DOHH2 (cell line): Measurements from ENCODE around the gene CPAMD8.

Experiments
- H3F3A ChIP-seq: fragments of 200-600 bp; sonication (generic), shearing (Covaris generic); 2 replicates; pipeline ENCODE4 v1.6.0; 2016; ENCODE audit warnings: antibody characterized with exemption, mild to moderate bottlenecking; ENCODE audit not compliant: control insufficient read depth, insufficient read depth
- H3K27ac ChIP-seq: fragments of 200-600 bp; sonication (generic); 2 replicates; pipeline ENCODE4 v1.5.1; 2014; ENCODE audit warnings: low read depth, mild to moderate bottlenecking, low read length, moderate library complexity
- H3K27me3 ChIP-seq: fragments of 200-600 bp; sonication (generic); 2 replicates; pipeline ENCODE4 v1.6.1; 2014; ENCODE audit warnings: mild to moderate bottlenecking, low read length, mixed read lengths; ENCODE audit not compliant: control insufficient read depth
- H3K36me3 ChIP-seq: fragments of 200-600 bp; sonication (generic); 2 replicates; pipeline ENCODE4 v1.6.1; 2014; ENCODE audit warnings: mild to moderate bottlenecking, low read length, moderate library complexity, mixed read lengths; ENCODE audit not compliant: control insufficient read depth
- H3K4me1 ChIP-seq: fragments of 200-600 bp; sonication (generic); 2 replicates; pipeline ENCODE4 v1.6.1; 2014; ENCODE audit warnings: mild to moderate bottlenecking, low read length, mixed read lengths; ENCODE audit not compliant: control insufficient read depth
- H3K4me2 ChIP-seq: fragments of 200-600 bp; sonication (generic); 2 replicates; pipeline ENCODE4 v1.6.0; 2014; ENCODE audit warnings: mild to moderate bottlenecking, low read length, moderate library complexity
- H3K4me3 ChIP-seq: fragments of 200-600 bp; sonication (generic); 2 replicates; pipeline ENCODE4 v1.5.1; 2014; ENCODE audit warnings: mild to moderate bottlenecking, low read length, mixed read lengths
- H3K79me2 ChIP-seq: fragments of 200-600 bp; sonication (generic); 2 replicates; pipeline ENCODE4 v1.6.1; 2014; ENCODE audit warnings: mild to moderate bottlenecking, low read length, mixed read lengths; ENCODE audit not compliant: control insufficient read depth
- H3K9me2 ChIP-seq: fragments of 200-600 bp; sonication (generic); replicated peaks from 2 replicates; pipeline ENCODE4 v1.6.1; 2014; ENCODE audit warnings: mild to moderate bottlenecking, low read length, mixed read lengths; ENCODE audit not compliant: control insufficient read depth
- H3K9me3 ChIP-seq: fragments of 200-600 bp; sonication (generic); 2 replicates; pipeline ENCODE4 v1.6.1; 2014; ENCODE audit warnings: antibody characterized with exemption, low read length, mixed read lengths; ENCODE audit not compliant: control insufficient read depth, insufficient read depth
- H4K20me1 ChIP-seq: fragments of 200-600 bp; sonication (generic); 2 replicates; pipeline ENCODE4 v1.6.0; 2014; ENCODE audit warnings: low read depth, mild to moderate bottlenecking, antibody characterized with exemption, low read length, moderate library complexity; ENCODE audit not compliant: control insufficient read depth, insufficient read depth
- CTCF ChIP-seq: fragments of 200-600 bp; sonication (generic); IDR thresholded peaks from one replicate; pipeline ENCODE4 v1.5.1; 2014; ENCODE audit warnings: antibody characterized with exemption, mild to moderate bottlenecking, low read depth, low read length; ENCODE audit not compliant: poor library complexity, severe bottlenecking
- EZH2phosphoT487 ChIP-seq: fragments of 200-600 bp; sonication (generic); IDR thresholded peaks from 2 replicates; pipeline ENCODE4 v1.6.1; 2017; ENCODE audit warnings: borderline replicate concordance, mild to moderate bottlenecking, antibody characterized with exemption, low read length, moderate library complexity, mixed read lengths

CPAMD8 gene

GRCh38 chr19:16911046-16911445 lies 115.6 kb downstream of the CPAMD8 start:
- Histone ChIP-seq H3K9me3 (peaks cover 17% of the 10 kb centered on the region), H3K4me1 (no peaks in the 10 kb centered on the region), H3K36me3 (no peaks in the 10 kb centered on the region), H3K27me3 (peaks cover 14% of the 10 kb centered on the region), H3K4me3 (no peak overlapping the region), H3K4me2 (no peak overlapping the region), H4K20me1 (no peaks in the 10 kb centered on the region), H3K27ac (no peak overlapping the region), H3K79me2 (no peaks in the 10 kb centered on the region), H3F3A (no peaks in the 10 kb centered on the region), H3K9me2 (no peaks in the 10 kb centered on the region)
- TF ChIP-seq EZH2phosphoT487 (no peak), CTCF (no peak)

GRCh38 chr19:16908759-16909158 lies 117.9 kb downstream of the CPAMD8 start:
- no peaks in the 10 kb centered on the region for H4K20me1 ChIP-seq
- no peaks in the 10 kb centered on the region for H3K9me2 ChIP-seq
- no peak for TF ChIP-seq EZH2phosphoT487
- no peak for TF ChIP-seq CTCF
- no peak overlapping the region for H3K4me2 ChIP-seq
- no peaks in the 10 kb centered on the region for H3K4me1 ChIP-seq
- H3F3A ChIP-seq = no peaks in the 10 kb centered on the region
- no peak overlapping the region for H3K4me3 ChIP-seq
- H3K9me3 ChIP-seq = peaks cover 14% of the 10 kb centered on the region
- no peaks in the 10 kb centered on the region for H3K79me2 ChIP-seq
- no peak overlapping the region for H3K27ac ChIP-seq
- H3K36me3 ChIP-seq = no peaks in the 10 kb centered on the region
- peaks cover 6% of the 10 kb centered on the region; the same call in 1 of the 2 replicates for H3K27me3 ChIP-seq

GRCh38 chr19:16904599-16904998 lies 122.0 kb downstream of the CPAMD8 start:
- no peaks in the 10 kb centered on the region for H4K20me1 ChIP-seq
- H3K4me3 ChIP-seq = no peak overlapping the region
- no peaks in the 10 kb centered on the region for H3K9me2 ChIP-seq
- H3K27me3 ChIP-seq = 0 out of 2 replicates have a peak, but pooled peaks cover 3% of the 10 kb centered on the region
- no peaks in the 10 kb centered on the region for H3K36me3 ChIP-seq
- peaks cover 6% of the 10 kb centered on the region for H3K4me1 ChIP-seq
- H3K4me2 ChIP-seq = no peak overlapping the region
- H3K79me2 ChIP-seq = no peaks in the 10 kb centered on the region
- TF ChIP-seq CTCF (no peak), EZH2phosphoT487 (no peak)
- no peak overlapping the region for H3K27ac ChIP-seq
- no peaks in the 10 kb centered on the region for H3F3A ChIP-seq
- no peaks in the 10 kb centered on the region for H3K9me3 ChIP-seq

GRCh38 chr19:16903347-16903746 lies 123.3 kb downstream of the CPAMD8 start:
- no peak overlapping the region for H3K4me2 ChIP-seq
- no peaks in the 10 kb centered on the region for H4K20me1 ChIP-seq
- no peaks in the 10 kb centered on the region for H3K36me3 ChIP-seq
- TF ChIP-seq EZH2phosphoT487 = no peak
- no peak for TF ChIP-seq CTCF
- H3K9me3 ChIP-seq = no peaks in the 10 kb centered on the region
- H3K4me1 ChIP-seq = peaks cover 18% of the 10 kb centered on the region
- no peak overlapping the region for H3K4me3 ChIP-seq
- no peak overlapping the region for H3K27ac ChIP-seq
- no peaks in the 10 kb centered on the region for H3K27me3 ChIP-seq
- H3K9me2 ChIP-seq = no peaks in the 10 kb centered on the region
- H3K79me2 ChIP-seq = no peaks in the 10 kb centered on the region
- H3F3A ChIP-seq = 0 out of 2 replicates have a peak, but pooled peaks cover 4% of the 10 kb centered on the region
